H1 (cell line): ENCODE results near the gene NPHP4. TPM values are rescaled to one million over a fixed set of nuclear protein-coding genes. Genes with fewer than 3 reads are reported as not detected.

ENCODE experiments used
- CTCF ChIA-PET: fragments of 300-600 bp; sonication (Branson Sonifier 250); formaldehyde crosslinking; loops from one replicate; lab custom pipeline; 2021; ENCODE audit not compliant: partially characterized antibody; lab: Charles Lee
- POLR2A ChIA-PET: fragments of 300-600 bp; sonication (Branson Sonifier 250); formaldehyde crosslinking; loops from one replicate; lab custom pipeline; 2021; ENCODE audit warnings: inconsistent platforms; ENCODE audit not compliant: partially characterized antibody; lab: Charles Lee
- DNase-seq, 2 experiments: peaks; one replicate each; pipeline versions ENCODE4 v3.0.0 to v3.0.0-alpha.2; 2010 to 2022; ENCODE audit warnings: low spot score in 2 of 2, low read depth in 1 of 2, mixed read lengths in 1 of 2
- FAIRE-seq: peaks from 2 replicates; lab custom pipeline; 2011; peaks lifted over from hg19 to GRCh38; lab: Jason Lieb, UNC
- H2AFZ ChIP-seq: 2 replicates; pipeline ENCODE4 v1.8.1; 2012; ENCODE audit warnings: low read length, inconsistent platforms
- H2AK5ac ChIP-seq: 2 replicates; pipeline ENCODE4 v1.6.1; 2013; ENCODE audit warnings: low read depth, low read length
- H2BK120ac ChIP-seq: replicated peaks from 2 replicates; pipeline ENCODE3; 2013; ENCODE audit warnings: low read depth, low read length, inconsistent platforms
- H2BK12ac ChIP-seq: 2 replicates; pipeline ENCODE4 v1.6.1; 2013; ENCODE audit warnings: low read depth, low read length
- H2BK15ac ChIP-seq: 2 replicates; pipeline ENCODE4 v1.6.1; 2013; ENCODE audit warnings: low read length
- H2BK20ac ChIP-seq: 2 replicates; pipeline ENCODE4 v1.6.1; 2013; ENCODE audit warnings: low read length
- H2BK5ac ChIP-seq: 2 replicates; pipeline ENCODE4 v1.6.1; 2013; ENCODE audit warnings: low read depth, low read length
- H3K14ac ChIP-seq: 2 replicates; pipeline ENCODE4 v1.6.1; 2013; ENCODE audit warnings: inconsistent platforms; ENCODE audit not compliant: insufficient read length
- H3K18ac ChIP-seq: 2 replicates; pipeline ENCODE4 v1.6.1; 2013; ENCODE audit warnings: low read length; ENCODE audit errors: extremely low read depth
- H3K23ac ChIP-seq: 2 replicates; pipeline ENCODE4 v1.6.1; 2013; ENCODE audit warnings: inconsistent platforms; ENCODE audit not compliant: insufficient read length
- H3K23me2 ChIP-seq: 2 replicates; pipeline ENCODE4 v1.6.1; 2013; ENCODE audit warnings: low read depth, low read length
- H3K27ac ChIP-seq: 2 replicates; pipeline ENCODE4 v1.6.1; 2011; ENCODE audit warnings: low read depth, low read length, inconsistent platforms
- H3K27me3 ChIP-seq, 4 experiments: replicated peaks in 1 of 4; 1 replicate in 1 of 4; 2 replicates in 3 of 4; pipeline versions ENCODE4 v1.6.1 to v1.8.1; 2011 to 2013; ENCODE audit warnings: low read length in 3 of 4, mild to moderate bottlenecking in 3 of 4, inconsistent platforms in 2 of 4, mixed read lengths in 2 of 4, moderate library complexity in 1 of 4; ENCODE audit not compliant: control insufficient read depth in 3 of 4, insufficient read depth in 3 of 4; ENCODE audit errors: extremely low read depth in 1 of 4
- H3K36me3 ChIP-seq, 4 experiments: 2 replicates each; pipeline versions ENCODE4 v1.6.1 to v1.8.1; 2011 to 2013; ENCODE audit warnings: mild to moderate bottlenecking in 4 of 4, low read length in 3 of 4, moderate library complexity in 2 of 4, control low read depth in 1 of 4, inconsistent platforms in 1 of 4; ENCODE audit not compliant: insufficient read depth in 4 of 4, control insufficient read depth in 2 of 4
- H3K4ac ChIP-seq: replicated peaks from 2 replicates; pipeline ENCODE3; 2013; ENCODE audit warnings: low read length, low read depth, mixed read lengths, inconsistent platforms; ENCODE audit not compliant: insufficient read length
- H3K4me1 ChIP-seq, 4 experiments: replicated peaks in 1 of 4; 1 replicate in 1 of 4; 2 replicates in 3 of 4; pipeline versions ENCODE4 v1.6.1 to v1.8.1; 2011 to 2013; ENCODE audit warnings: low read length in 3 of 4, inconsistent platforms in 2 of 4, mixed read lengths in 1 of 4; ENCODE audit not compliant: insufficient read depth in 4 of 4, control insufficient read depth in 3 of 4
- H3K4me2 ChIP-seq, 2 experiments: 2 replicates each; pipeline versions ENCODE4 v1.6.1 to v1.8.1; 2011 to 2013; ENCODE audit warnings: low read depth in 2 of 2, low read length in 2 of 2, control low read depth in 1 of 2, inconsistent platforms in 1 of 2, mild to moderate bottlenecking in 1 of 2; ENCODE audit not compliant: insufficient read depth in 1 of 2
- H3K4me3 ChIP-seq, 4 experiments: fragments of 200-600, 300-600 bp in 1 of 4; sonication (generic), shearing (Covaris generic), sonication (Bioruptor Twin) in 1 of 4; 2 replicates each; pipeline versions ENCODE4 v1.5.1 to v1.8.1; 2011 to 2016; ENCODE audit warnings: low read length in 4 of 4, low read depth in 3 of 4, control low read depth in 2 of 4, inconsistent platforms in 2 of 4, mild to moderate bottlenecking in 2 of 4, mixed read lengths in 1 of 4, moderate library complexity in 1 of 4; ENCODE audit not compliant: insufficient read depth in 2 of 4; ENCODE audit errors: extremely low read depth in 1 of 4
- H3K56ac ChIP-seq: replicated peaks from 2 replicates; pipeline ENCODE3; 2013; ENCODE audit warnings: low read depth, mild to moderate bottlenecking, mixed read lengths, low read length, inconsistent platforms; ENCODE audit not compliant: insufficient read length
- H3K79me1 ChIP-seq: 2 replicates; pipeline ENCODE4 v1.6.1; 2013; ENCODE audit warnings: low read depth, low read length, control low read depth
- H3K79me2 ChIP-seq, 2 experiments: 2 replicates each; pipeline versions ENCODE4 v1.6.1 to v1.8.1; 2012 to 2013; ENCODE audit warnings: low read length in 2 of 2, mild to moderate bottlenecking in 2 of 2, inconsistent platforms in 1 of 2; ENCODE audit not compliant: insufficient read depth in 2 of 2, control insufficient read depth in 1 of 2
- H3K9ac ChIP-seq, 4 experiments: replicated peaks in 1 of 4; 1 replicate in 1 of 4; 2 replicates in 3 of 4; pipeline versions ENCODE4 v1.6.1 to v1.8.1; 2011 to 2013; ENCODE audit warnings: low read depth in 3 of 4, low read length in 3 of 4, control low read depth in 2 of 4, mild to moderate bottlenecking in 2 of 4, moderate library complexity in 2 of 4, inconsistent platforms in 1 of 4; ENCODE audit errors: extremely low read depth in 1 of 4
- H3K9me3 ChIP-seq, 2 experiments: 2 replicates each; pipeline versions ENCODE4 v1.6.1 to v1.8.1; 2012 to 2013; ENCODE audit warnings: mild to moderate bottlenecking in 2 of 2, moderate library complexity in 2 of 2, control low read depth in 1 of 2, inconsistent platforms in 1 of 2, low read depth in 1 of 2, low read length in 1 of 2, mixed read lengths in 1 of 2; ENCODE audit not compliant: insufficient read depth in 2 of 2
- H4K20me1 ChIP-seq, 2 experiments: replicated peaks in 1 of 2; 2 replicates each; pipeline versions ENCODE3 to v1.8.1; 2011 to 2013; ENCODE audit warnings: inconsistent platforms in 2 of 2, low read length in 2 of 2, mild to moderate bottlenecking in 1 of 2; ENCODE audit not compliant: insufficient read depth in 2 of 2, control insufficient read depth in 1 of 2
- H4K5ac ChIP-seq: 2 replicates; pipeline ENCODE4 v1.6.1; 2013; ENCODE audit warnings: low read length, low read depth, mixed read lengths, inconsistent platforms; ENCODE audit not compliant: insufficient read length
- H4K8ac ChIP-seq: 2 replicates; pipeline ENCODE4 v1.8.0; 2013; ENCODE audit warnings: mild to moderate bottlenecking, moderate library complexity, low read length, inconsistent platforms; ENCODE audit not compliant: insufficient read depth; ENCODE audit errors: extremely low read depth
- H4K91ac ChIP-seq: replicated peaks from 2 replicates; pipeline ENCODE3; 2013; ENCODE audit warnings: low read length, mixed read lengths, inconsistent platforms; ENCODE audit not compliant: insufficient read length
- ASH2L ChIP-seq: fragments of 200-600, 300-600 bp; sonication (generic); IDR thresholded peaks from one replicate; pipeline ENCODE4 v1.7.1; 2017; ENCODE audit warnings: low read length
- ATF3 ChIP-seq: IDR thresholded peaks from 2 replicates; pipeline ENCODE4 v1.6.1; 2011; ENCODE audit warnings: low read depth, mild to moderate bottlenecking, low read length; ENCODE audit not compliant: insufficient read depth
- BRCA1 ChIP-seq: IDR thresholded peaks from 2 replicates; pipeline ENCODE4 v1.6.1; 2012; ENCODE audit warnings: low read depth, low read length, improper control_type of control experiment
- CBX8 ChIP-seq: fragments of 300-800, 300-1000 bp; sonication (generic); IDR thresholded peaks from 2 replicates; pipeline ENCODE4 v1.7.1; 2016; ENCODE audit warnings: low read depth, low read length, borderline replicate concordance
- FOSL1 ChIP-seq: IDR thresholded peaks from 2 replicates; pipeline ENCODE4 v1.6.1; 2011; ENCODE audit warnings: mild to moderate bottlenecking, low read depth, low read length, moderate library complexity; ENCODE audit not compliant: insufficient read depth
- KDM4A ChIP-seq: IDR thresholded peaks from one replicate; pipeline ENCODE4 v1.7.1; 2012; ENCODE audit warnings: low read depth, mild to moderate bottlenecking, moderate library complexity, low read length, inconsistent platforms; ENCODE audit not compliant: severe bottlenecking
- KDM5A ChIP-seq: fragments of 200-600 bp; IDR thresholded peaks from 2 replicates; pipeline ENCODE4 v1.7.1; 2012; ENCODE audit warnings: mild to moderate bottlenecking, low read length, inconsistent platforms, mixed read lengths
- POLR2A ChIP-seq, 2 experiments: IDR thresholded peaks; 1 replicate in 1 of 2; 2 replicates in 1 of 2; pipeline ENCODE4 v1.6.1; 2011; ENCODE audit warnings: low read depth in 2 of 2, low read length in 2 of 2, mild to moderate bottlenecking in 2 of 2; ENCODE audit errors: control extremely low read depth in 1 of 2
- RNF2 ChIP-seq: fragments of 200-900, 300-1000 bp; sonication (generic); IDR thresholded peaks from 2 replicates; pipeline ENCODE4 v1.7.1; 2016; ENCODE audit warnings: borderline replicate concordance, low read depth, mild to moderate bottlenecking, antibody characterized with exemption, low read length; ENCODE audit not compliant: poor library complexity, severe bottlenecking; ENCODE audit errors: missing control alignments
- SIX5 ChIP-seq: IDR thresholded peaks from 2 replicates; pipeline ENCODE4 v1.6.1; 2011; ENCODE audit warnings: mild to moderate bottlenecking, low read depth, low read length
- SP2 ChIP-seq: IDR thresholded peaks from 2 replicates; pipeline ENCODE4 v1.6.1; 2012; ENCODE audit warnings: mild to moderate bottlenecking, low read length, inconsistent platforms
- TCF12 ChIP-seq: IDR thresholded peaks from 2 replicates; pipeline ENCODE4 v1.6.1; 2011; ENCODE audit warnings: low read depth, mild to moderate bottlenecking, low read length
- TEAD4 ChIP-seq: IDR thresholded peaks from 2 replicates; pipeline ENCODE4 v1.6.1; 2012; ENCODE audit warnings: low read depth, low read length, inconsistent platforms, mixed read lengths
- WGBS, 2 experiments: shearing (Covaris generic) in 1 of 2; methylation state at CpG; one replicate each; pipeline versions ENCODE4 v1.1.6 to v1.1.7; 2013 to 2015; ENCODE audit warnings: low lambda C conversion rate in 2 of 2, mixed read lengths in 2 of 2, inconsistent platforms in 1 of 2, low coverage in 1 of 2, missing lambda C conversion rate in 1 of 2; ENCODE audit not compliant: insufficient replicate concordance in 2 of 2, insufficient coverage in 1 of 2, insufficient read length in 1 of 2; ENCODE audit errors: extremely low coverage in 1 of 2, missing lambda C conversion rate in 1 of 2; 5-methylcytosine and 5-hydroxymethylcytosine counted together
- polyA plus RNA-seq, 7 experiments: library from polyadenylated mRNA; depleted of rRNA in 3 of 7; stranded (reverse) in 5 of 7; unstranded in 2 of 7; fragments of >200 nt in 5 of 7; fragments of 200-250 nt in 2 of 7; gene quantifications; 1 replicate in 5 of 7; 2 replicates in 1 of 7; 4 replicates in 1 of 7; pipeline versions ENCODE4 v1.2.1 to v1.2.3, GENCODE V29; 2011 to 2013; ENCODE audit warnings: missing spikeins in 2 of 7, mixed read lengths in 2 of 7
- total RNA-seq: library from RNA; stranded (reverse); fragmentation: NEBNext Ultra II Directional; extraction: Animal tissue kit (Norgen Biotek cat#: 25700); gene quantifications from 2 replicates; pipeline ENCODE4 v1.2.1, GENCODE V29; 2021

NPHP4 gene
- total and polyA plus RNA-seq, 2 of the 8 experiments (the other 6 are each of a cell fraction or from before 2014, with no cell fraction given) = 5.8 to 14.0 TPM

DNA sequence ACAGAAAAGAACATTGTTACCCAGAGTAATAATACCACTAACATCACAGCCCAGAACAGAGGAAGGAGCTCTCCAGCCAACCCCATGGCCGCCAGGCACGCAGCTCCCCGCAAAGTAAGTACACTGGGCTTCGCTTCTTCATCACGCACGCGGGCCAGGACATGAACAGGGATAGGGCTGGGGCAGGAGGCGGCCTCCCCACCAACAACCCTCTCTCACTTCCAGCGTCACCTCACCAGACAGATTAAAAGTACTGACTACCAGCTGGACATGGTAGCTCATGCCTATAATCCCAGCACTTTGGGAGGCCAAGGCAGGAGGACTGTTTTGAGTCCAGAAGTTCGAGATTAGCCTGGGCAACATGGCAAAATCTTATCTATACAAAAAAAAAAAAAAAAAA, 78.3 kb downstream of the NPHP4 start:
- H3K27ac ChIP-seq = no peak overlapping the region
- no peak overlapping the region for H4K5ac ChIP-seq
- no peaks in the 10 kb centered on the region for H3K79me2 ChIP-seq
- ChIA-PET CTCF (interaction anchor here (0.8 to 4.9 kb wide), 9 partner anchors 14 to 403 kb away, joined by 3 to 20 read pairs (median 6); no protein-coding TSS in a partner anchor), POLR2A (interaction anchor here (1.2 kb wide), 1 partner anchor 13 kb away, joined by 3 read pairs; no protein-coding TSS in a partner anchor)
- H3K23ac ChIP-seq = no peak overlapping the region
- H2BK20ac ChIP-seq = no peak overlapping the region
- H2BK15ac ChIP-seq = no peak overlapping the region
- no peak overlapping the region for H3K4me3 ChIP-seq
- H3K4me2 ChIP-seq = no peak overlapping the region
- 95% methylated on average over 9 of the region's 10 CpGs; no CpG with 5 or more reads in 1 of the 2 experiments for WGBS, 2 experiments
- no peak overlapping the region for H3K4ac ChIP-seq
- H2BK5ac ChIP-seq = no peak overlapping the region
- FAIRE-seq (no peak), DNase-seq (peak in 1 of 2 experiments; percentile 16)
- no peak overlapping the region for H2AK5ac ChIP-seq
- peaks cover 1 to 3% of the 10 kb centered on the region in 2 experiments for H4K20me1 ChIP-seq
- no peaks in the 10 kb centered on the region for H3K9me3 ChIP-seq
- H3K79me1 ChIP-seq = no peaks in the 10 kb centered on the region
- H3K27me3 ChIP-seq = no peaks in the 10 kb centered on the region
- no peak overlapping the region for H3K56ac ChIP-seq
- H2BK12ac ChIP-seq = no peak overlapping the region
- no peak overlapping the region for H3K9ac ChIP-seq
- H3K18ac ChIP-seq = no peak overlapping the region
- no peak overlapping the region for H2AFZ ChIP-seq
- peaks cover 0 to 10% (median 2%) of the 10 kb centered on the region in 4 experiments; a peak in 2 of 7 replicates for H3K4me1 ChIP-seq
- peak overlapping the region; percentile 71; the same call in 1 of the 2 replicates for H4K8ac ChIP-seq
- H3K36me3 ChIP-seq = no peaks in the 10 kb centered on the region
- no peaks in the 10 kb centered on the region for H3K23me2 ChIP-seq
- H3K14ac ChIP-seq = no peak overlapping the region
- H2BK120ac ChIP-seq = no peak overlapping the region
- H4K91ac ChIP-seq = no peak overlapping the region
- no peak for TF ChIP-seq SP2
- TF ChIP-seq SIX5 = no peak
- no peak for TF ChIP-seq RNF2
- TF ChIP-seq FOSL1 = no peak
- TF ChIP-seq ASH2L = no peak
- no peak for TF ChIP-seq TCF12
- TF ChIP-seq ATF3 = no peak
- no peak for TF ChIP-seq KDM5A
- TF ChIP-seq BRCA1 = no peak
- TF ChIP-seq KDM4A = no peak
- TF ChIP-seq POLR2A (IDR thresholded peaks at IDR 0.05; ENCODE audit: control extremely low read depth in 1 of 2, low read depth in 2 of 2, low read length in 2 of 2) = no peak
- TF ChIP-seq TEAD4 = no peak
- no peak for TF ChIP-seq CBX8
